ENCODE results near the gene PSD2. TPM values are rescaled to one million over a fixed set of nuclear protein-coding genes. Genes with fewer than 3 reads are reported as not detected.

Gene PSD2
- total and polyA plus RNA-seq, 2 donors (not counting 1 experiment from before 2014, with no cell fraction given), result 0.10 to 0.17 TPM

DNA sequence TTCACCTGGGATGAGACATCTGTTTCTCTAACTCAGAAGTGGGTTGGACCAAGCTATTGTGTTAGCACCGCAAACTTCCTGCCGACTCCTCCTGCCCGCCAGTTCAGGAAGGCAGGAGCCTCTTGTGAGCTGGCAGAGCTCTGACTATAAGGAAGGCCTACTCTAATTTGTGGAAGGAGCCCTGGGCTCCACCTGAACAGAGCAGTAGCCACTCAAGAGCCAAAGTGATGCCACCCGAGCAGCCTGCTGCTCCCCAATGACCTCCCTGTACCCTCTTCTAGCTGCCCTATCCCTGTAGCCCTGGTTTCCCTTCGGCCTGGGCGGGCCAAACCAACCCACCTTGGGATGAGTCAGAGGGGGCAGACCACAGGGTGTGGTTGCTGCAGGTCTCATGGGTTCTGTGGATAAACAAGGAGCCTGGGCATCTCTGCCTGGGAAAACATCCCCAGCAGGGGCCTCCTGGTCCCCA is 81.6 kb downstream of the PSD2 start:
- Histone ChIP-seq H3K9me3 (ENCODE audit: control extremely low read depth in 1 of 3, control insufficient read depth in 2 of 3, insufficient read depth in 1 of 3, low read length in 2 of 3) (no peaks in the 10 kb centered on the region), H4K20me1 (ENCODE audit: control insufficient read depth, insufficient read depth, low read length, poor library complexity, severe bottlenecking) (no peaks in the 10 kb centered on the region), H3K9ac (ENCODE audit: low read length) (no peak overlapping the region), H3K27ac (ENCODE audit: low read length in 2 of 2) (no peak overlapping the region), H3K27me3 (replicated peaks in 1 of 4; ENCODE audit: control extremely low read depth in 1 of 4, control insufficient read depth in 3 of 4, insufficient read depth in 4 of 4, low read length in 3 of 4) (peaks cover 0 to 15% (median 3%) of the 10 kb centered on the region in 4 experiments), H3K4me2 (replicated peaks; ENCODE audit: low read depth, low read length, poor library complexity, severe bottlenecking) (no peak overlapping the region), H3K4me3 (ENCODE audit: control extremely low read depth in 1 of 5, extremely low read depth in 1 of 5, insufficient read depth in 1 of 5, low read depth in 2 of 5, low read length in 4 of 5) (no peak overlapping the region), H3K36me3 (replicated peaks in 1 of 2; ENCODE audit: control extremely low read depth in 1 of 2, control insufficient read depth in 1 of 2, extremely low read depth in 1 of 2, insufficient read depth in 2 of 2, low read length in 1 of 2) (no peaks in the 10 kb centered on the region), H3K79me2 (ENCODE audit: control insufficient read depth, insufficient read depth, low read length) (no peaks in the 10 kb centered on the region), H2AFZ (ENCODE audit: insufficient read depth, low read depth, low read length, poor library complexity, severe bottlenecking) (no peak overlapping the region), H3K4me1 (ENCODE audit: control insufficient read depth in 2 of 2, insufficient read depth in 2 of 2, low read length in 2 of 2) (no peaks in the 10 kb centered on the region)
- ChIA-PET POLR2A (no interaction called here), CTCF (no interaction called here)
- Mint-ChIP-seq H3K27me3 (peaks cover 34% of the 10 kb centered on the region), H3K27ac (no peak overlapping the region), H3K4me1 (no peaks in the 10 kb centered on the region), H3K4me3 (no peak overlapping the region), H3K9me3 (ENCODE audit: insufficient read depth) (peaks cover 4% of the 10 kb centered on the region)
- TF ChIP-seq EZH2 (IDR thresholded peaks at IDR 0.05; ENCODE audit: borderline replicate concordance, insufficient read depth, low read depth, low read length, poor library complexity, severe bottlenecking), result no peak
- TF ChIP-seq, protein P1, sequence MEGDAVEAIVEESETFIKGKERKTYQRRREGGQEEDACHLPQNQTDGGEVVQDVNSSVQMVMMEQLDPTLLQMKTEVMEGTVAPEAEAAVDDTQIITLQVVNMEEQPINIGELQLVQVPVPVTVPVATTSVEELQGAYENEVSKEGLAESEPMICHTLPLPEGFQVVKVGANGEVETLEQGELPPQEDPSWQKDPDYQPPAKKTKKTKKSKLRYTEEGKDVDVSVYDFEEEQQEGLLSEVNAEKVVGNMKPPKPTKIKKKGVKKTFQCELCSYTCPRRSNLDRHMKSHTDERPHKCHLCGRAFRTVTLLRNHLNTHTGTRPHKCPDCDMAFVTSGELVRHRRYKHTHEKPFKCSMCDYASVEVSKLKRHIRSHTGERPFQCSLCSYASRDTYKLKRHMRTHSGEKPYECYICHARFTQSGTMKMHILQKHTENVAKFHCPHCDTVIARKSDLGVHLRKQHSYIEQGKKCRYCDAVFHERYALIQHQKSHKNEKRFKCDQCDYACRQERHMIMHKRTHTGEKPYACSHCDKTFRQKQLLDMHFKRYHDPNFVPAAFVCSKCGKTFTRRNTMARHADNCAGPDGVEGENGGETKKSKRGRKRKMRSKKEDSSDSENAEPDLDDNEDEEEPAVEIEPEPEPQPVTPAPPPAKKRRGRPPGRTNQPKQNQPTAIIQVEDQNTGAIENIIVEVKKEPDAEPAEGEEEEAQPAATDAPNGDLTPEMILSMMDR (IDR thresholded peaks at IDR 0.05), result no peak
- WGBS (ENCODE audit: insufficient coverage), result 56% methylated on average over 5 of the region's 6 CpGs
- intact Hi-C loops (cut with micrococcal nuclease), result no loop called here
- no peak for ATAC-seq (ENCODE audit: low read depth)
- no peak for DNase-seq

DNA sequence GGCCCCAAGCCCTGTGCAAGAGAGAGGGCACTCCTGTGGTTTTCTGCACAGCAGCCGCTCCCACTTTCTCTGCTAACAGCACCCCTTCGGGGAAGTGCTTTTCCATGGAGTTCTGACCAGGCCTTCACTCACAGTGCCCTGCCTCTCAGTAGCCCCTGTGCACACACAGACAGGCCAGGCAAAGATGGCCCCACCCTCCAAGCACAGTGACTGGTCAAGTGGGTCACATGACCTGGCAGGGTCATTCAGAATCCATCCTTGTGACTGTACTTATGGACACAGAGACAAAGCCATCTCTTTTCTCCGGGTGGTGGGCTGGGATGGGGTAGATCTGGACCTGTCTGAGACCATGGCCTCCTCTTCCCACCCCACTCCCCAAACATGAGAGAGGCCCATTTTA is 82.5 kb downstream of the PSD2 start:
- no peaks in the 10 kb centered on the region for H3K79me2 ChIP-seq (ENCODE audit: control insufficient read depth, insufficient read depth, low read length)
- no peaks in the 10 kb centered on the region for H3K36me3 ChIP-seq (replicated peaks in 1 of 2; ENCODE audit: control extremely low read depth in 1 of 2, control insufficient read depth in 1 of 2, extremely low read depth in 1 of 2, insufficient read depth in 2 of 2, low read length in 1 of 2)
- TF ChIP-seq EZH2 (IDR thresholded peaks at IDR 0.05; ENCODE audit: borderline replicate concordance, insufficient read depth, low read depth, low read length, poor library complexity, severe bottlenecking), result no peak
- TF ChIP-seq, protein P1 (IDR thresholded peaks at IDR 0.05), result no peak
- H3K27me3 ChIP-seq (replicated peaks in 1 of 4; ENCODE audit: control extremely low read depth in 1 of 4, control insufficient read depth in 3 of 4, insufficient read depth in 4 of 4, low read length in 3 of 4), result peaks cover 0 to 11% (median 3%) of the 10 kb centered on the region in 4 experiments
- H3K4me1 ChIP-seq (ENCODE audit: control insufficient read depth in 2 of 2, insufficient read depth in 2 of 2, low read length in 2 of 2), result no peaks in the 10 kb centered on the region
- H3K27ac ChIP-seq (ENCODE audit: low read length in 2 of 2), result no peak overlapping the region
- ChIA-PET CTCF (interaction anchor here (1.3 kb wide), 1 partner anchor 91 kb away, joined by 4 read pairs; no protein-coding TSS in a partner anchor), POLR2A (no interaction called here)
- peaks cover 34% of the 10 kb centered on the region for H3K27me3 Mint-ChIP-seq
- no peaks in the 10 kb centered on the region for H3K4me1 Mint-ChIP-seq
- no peak overlapping the region for H3K4me2 ChIP-seq (replicated peaks; ENCODE audit: low read depth, low read length, poor library complexity, severe bottlenecking)
- ATAC-seq (ENCODE audit: low read depth), result no peak
- WGBS (ENCODE audit: insufficient coverage), result 95% methylated on average over 2 of the region's 3 CpGs
- H3K27ac Mint-ChIP-seq, result no peak overlapping the region
- intact Hi-C loops (cut with micrococcal nuclease), result no loop called here
- peaks cover 4% of the 10 kb centered on the region for H3K9me3 Mint-ChIP-seq (ENCODE audit: insufficient read depth)
- no peak overlapping the region for H2AFZ ChIP-seq (ENCODE audit: insufficient read depth, low read depth, low read length, poor library complexity, severe bottlenecking)
- no peak overlapping the region for H3K4me3 Mint-ChIP-seq
- DNase-seq, result no peak
- H3K4me3 ChIP-seq (ENCODE audit: control extremely low read depth in 1 of 5, extremely low read depth in 1 of 5, insufficient read depth in 1 of 5, low read depth in 2 of 5, low read length in 4 of 5), result no peak overlapping the region
- no peaks in the 10 kb centered on the region for H4K20me1 ChIP-seq (ENCODE audit: control insufficient read depth, insufficient read depth, low read length, poor library complexity, severe bottlenecking)
- no peak overlapping the region for H3K9ac ChIP-seq (ENCODE audit: low read length)
- no peaks in the 10 kb centered on the region for H3K9me3 ChIP-seq (ENCODE audit: control extremely low read depth in 1 of 3, control insufficient read depth in 2 of 3, insufficient read depth in 1 of 3, low read length in 2 of 3)
